Central memory CD8-positive, alpha-beta T cell (primary cell): ENCODE data around the gene PGAP3.

Experiments used
- ATAC-seq: fragments of 150-1000 bp; cut with Tn5 transposase; replicated peaks from 2 replicates; pipeline ENCODE4 v1.10.0; 2022; ENCODE audit warnings: mild to moderate bottlenecking, moderate FRiP score, moderate number of reproducible peaks; ENCODE audit not compliant: poor library complexity, severe bottlenecking; ENCODE audit errors: extremely low read depth
- DNase-seq, 2 donors: peaks; one replicate each; pipeline ENCODE4 v3.0.0; 2021; ENCODE audit warnings: low spot score in 2 of 2
- H3K27ac Mint-ChIP-seq: one replicate; pipeline ENCODE4 v1.8.0; 2022; ENCODE audit warnings: low read depth, mild to moderate bottlenecking, moderate library complexity, mixed read lengths
- H3K27me3 Mint-ChIP-seq: one replicate; pipeline ENCODE4 v1.8.0; 2022; ENCODE audit warnings: mixed read lengths
- H3K36me3 Mint-ChIP-seq: one replicate; pipeline ENCODE4 v1.8.0; 2022; ENCODE audit warnings: mild to moderate bottlenecking, moderate library complexity, mixed read lengths; ENCODE audit not compliant: insufficient read depth
- H3K4me1 Mint-ChIP-seq: one replicate; pipeline ENCODE4 v1.8.0; 2022; ENCODE audit warnings: mixed read lengths
- H3K4me3 Mint-ChIP-seq: one replicate; pipeline ENCODE4 v1.8.0; 2022; ENCODE audit warnings: mild to moderate bottlenecking, moderate library complexity, mixed read lengths
- H3K9me3 Mint-ChIP-seq: one replicate; pipeline ENCODE4 v1.8.0; 2022; ENCODE audit warnings: mixed read lengths

The PGAP3 gene

GRCh38 chr17:39661744-39662541 is 25.9 kb downstream of the PGAP3 start:
- no peaks in the 10 kb centered on the region for H3K9me3 Mint-ChIP-seq
- no peak overlapping the region for H3K27ac Mint-ChIP-seq
- ATAC-seq (no peak), DNase-seq (no peak)
- peaks cover 7% of the 10 kb centered on the region for H3K4me1 Mint-ChIP-seq
- H3K36me3 Mint-ChIP-seq, result peaks cover 14% of the 10 kb centered on the region
- no peak overlapping the region for H3K4me3 Mint-ChIP-seq
- no peaks in the 10 kb centered on the region for H3K27me3 Mint-ChIP-seq

DNA sequence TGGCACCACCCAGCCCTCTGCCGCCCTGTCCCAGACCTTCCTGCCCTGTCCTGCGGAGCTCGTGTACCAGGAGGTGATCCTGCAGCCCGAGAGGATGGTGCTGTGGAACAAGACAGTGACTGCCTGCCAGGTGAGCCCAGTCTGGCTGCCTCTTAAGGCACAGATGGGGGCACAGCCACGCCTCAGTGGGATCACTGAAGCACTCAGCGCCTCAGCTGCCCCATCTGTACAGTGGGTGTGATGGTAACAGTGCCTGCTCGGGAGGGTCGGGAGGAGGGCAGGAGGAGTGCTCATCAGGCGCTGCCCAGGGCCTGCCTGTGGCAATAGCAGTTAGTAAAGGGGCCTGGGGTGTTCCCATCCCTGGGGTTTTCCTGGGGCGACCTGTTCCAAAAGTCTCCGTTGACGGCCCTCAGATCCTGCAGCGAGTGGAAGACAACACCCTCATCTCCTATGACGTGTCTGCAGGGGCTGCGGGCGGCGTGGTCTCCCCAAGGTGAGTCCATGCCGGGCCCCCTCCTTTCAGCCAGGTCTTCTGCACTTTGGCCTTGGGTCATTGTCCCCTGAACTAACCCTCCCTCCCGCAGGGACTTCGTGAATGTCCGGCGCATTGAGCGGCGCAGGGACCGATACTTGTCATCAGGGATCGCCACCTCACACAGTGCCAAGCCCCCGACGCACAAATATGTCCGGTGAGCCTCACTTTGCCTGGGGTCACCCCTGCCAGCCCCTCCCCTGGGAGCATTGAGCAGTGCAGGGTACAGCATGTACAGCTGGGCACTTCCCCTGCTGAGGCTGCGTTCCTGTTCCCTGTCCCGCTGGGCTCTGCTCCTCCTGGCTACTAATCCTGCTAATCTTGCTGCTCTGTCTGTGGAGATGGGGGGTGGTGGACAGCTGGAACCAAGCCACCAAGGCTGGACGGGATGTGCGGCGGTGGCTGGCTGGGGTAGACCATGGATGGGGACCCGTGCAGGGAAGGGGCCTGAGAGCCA is 27.2 kb downstream of the PGAP3 start:
- no peak overlapping the region for H3K27ac Mint-ChIP-seq
- no peak overlapping the region for H3K4me3 Mint-ChIP-seq
- peaks cover 16% of the 10 kb centered on the region for H3K36me3 Mint-ChIP-seq

DNA sequence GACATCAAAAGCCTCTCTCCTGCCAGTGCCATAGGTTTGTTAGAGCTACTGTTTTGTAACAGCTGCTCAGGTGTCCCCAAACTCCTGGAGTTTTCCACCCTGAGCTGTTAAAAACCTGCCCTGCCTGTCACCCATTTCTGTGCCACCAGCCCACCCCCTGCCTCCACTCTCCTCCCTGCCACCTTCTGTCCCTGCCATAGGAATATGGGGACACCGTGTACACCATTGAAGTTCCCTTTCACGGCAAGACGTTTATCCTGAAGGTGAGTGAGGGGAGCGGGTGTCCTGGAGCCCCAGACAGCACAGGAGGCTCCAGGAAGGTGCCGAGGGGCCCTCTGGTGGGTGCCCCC is 27.9 kb downstream of the PGAP3 start:
- H3K27me3 Mint-ChIP-seq, result no peaks in the 10 kb centered on the region
- DNase-seq (no peak), ATAC-seq (no peak)
- H3K4me1 Mint-ChIP-seq, result peaks cover 5% of the 10 kb centered on the region
- no peak overlapping the region for H3K27ac Mint-ChIP-seq
- H3K9me3 Mint-ChIP-seq, result no peaks in the 10 kb centered on the region
- peaks cover 16% of the 10 kb centered on the region for H3K36me3 Mint-ChIP-seq
- peak overlapping the region; percentile 9 for H3K4me3 Mint-ChIP-seq

More for the DNA sequence above, 27.2 kb downstream of the PGAP3 start:
- DNase-seq (no peak), ATAC-seq (no peak)
- peaks cover 5% of the 10 kb centered on the region for H3K4me1 Mint-ChIP-seq
- no peaks in the 10 kb centered on the region for H3K9me3 Mint-ChIP-seq
- H3K27me3 Mint-ChIP-seq, result no peaks in the 10 kb centered on the region

DNA sequence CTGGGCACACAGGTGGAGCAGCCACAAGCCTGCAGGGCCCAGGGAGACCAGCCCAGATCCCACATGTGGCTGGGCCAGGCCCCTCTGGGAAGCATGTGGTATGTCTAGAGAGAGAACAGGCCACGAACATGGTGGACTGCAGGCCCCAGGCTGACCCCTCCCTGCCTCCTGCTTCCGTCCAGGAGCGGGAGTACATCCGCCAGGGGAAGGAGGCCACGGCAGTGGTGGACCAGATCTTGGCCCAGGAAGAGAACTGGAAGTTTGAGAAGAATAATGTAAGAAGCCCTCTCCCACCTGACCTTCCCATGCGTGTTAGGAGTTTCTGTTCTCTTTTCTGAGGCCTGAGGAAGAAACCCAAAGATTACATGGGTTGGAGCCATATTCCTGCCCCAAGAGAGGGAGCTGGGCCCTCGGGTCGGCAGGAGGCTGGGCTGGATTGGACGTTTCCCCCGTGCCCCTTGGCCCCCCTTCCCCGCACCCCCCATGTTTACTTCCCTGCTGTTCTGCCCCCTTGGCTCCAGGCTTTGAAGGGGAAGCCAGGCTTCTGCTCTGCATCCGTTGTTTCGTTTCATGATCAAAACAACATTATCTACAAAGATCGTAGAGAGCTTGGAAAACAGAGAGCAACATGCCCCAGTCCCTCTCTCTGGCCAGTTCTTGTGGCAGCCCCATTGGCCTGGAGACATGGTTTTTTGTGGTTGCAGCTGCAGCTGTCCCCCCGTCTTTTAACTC is 28.4 kb downstream of the PGAP3 start:
- peak overlapping the region; percentile 9 for H3K4me3 Mint-ChIP-seq
- no peaks in the 10 kb centered on the region for H3K9me3 Mint-ChIP-seq
- no peak for DNase-seq
- peaks cover 5% of the 10 kb centered on the region for H3K4me1 Mint-ChIP-seq
- H3K36me3 Mint-ChIP-seq, result peaks cover 16% of the 10 kb centered on the region
- no peaks in the 10 kb centered on the region for H3K27me3 Mint-ChIP-seq
- no peak for ATAC-seq
- H3K27ac Mint-ChIP-seq, result no peak overlapping the region

- Mint-ChIP-seq H3K4me3 (no peak overlapping the region), H3K9me3 (no peaks in the 10 kb centered on the region), H3K36me3 (peaks cover 20% of the 10 kb centered on the region), H3K4me1 (peaks cover 1% of the 10 kb centered on the region), H3K27ac (no peak overlapping the region), H3K27me3 (no peaks in the 10 kb centered on the region)
- no peak for ATAC-seq
- no peak for DNase-seq
Measured at GRCh38 chr17:39658760-39659159, 29.1 kb downstream of the PGAP3 start.

- no peak for ATAC-seq
- Mint-ChIP-seq H3K27ac (no peak overlapping the region), H3K4me1 (no peaks in the 10 kb centered on the region), H3K27me3 (no peaks in the 10 kb centered on the region), H3K36me3 (peaks cover 21% of the 10 kb centered on the region), H3K9me3 (no peaks in the 10 kb centered on the region), H3K4me3 (no peak overlapping the region)
- DNase-seq, result no peak
Measured at GRCh38 chr17:39658346-39658745, 29.5 kb downstream of the PGAP3 start.

DNA sequence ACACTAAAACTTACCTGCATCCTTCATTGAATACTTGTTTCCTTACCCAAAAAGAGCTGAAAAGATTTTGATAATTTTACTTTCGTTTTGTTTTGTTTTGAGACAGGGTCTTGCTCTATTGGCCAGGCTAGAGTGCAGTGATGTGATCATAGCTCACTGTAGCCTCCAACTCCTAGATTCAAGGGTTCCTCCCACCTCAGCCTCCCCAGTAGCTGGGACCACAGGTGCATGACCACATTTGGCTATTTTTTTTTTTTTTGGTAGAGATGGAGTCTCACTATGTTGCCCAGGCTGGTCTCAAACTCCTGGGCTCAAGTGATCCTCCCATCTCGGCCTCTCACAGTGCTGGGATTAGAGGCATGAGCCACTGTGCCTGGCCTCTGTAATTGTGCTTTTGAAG is 32.8 kb downstream of the PGAP3 start:
- peaks cover 19% of the 10 kb centered on the region for H3K36me3 Mint-ChIP-seq
- no peak for DNase-seq
- H3K4me1 Mint-ChIP-seq, result peaks cover 26% of the 10 kb centered on the region
- no peak overlapping the region for H3K4me3 Mint-ChIP-seq
- no peak overlapping the region for H3K27ac Mint-ChIP-seq
- no peaks in the 10 kb centered on the region for H3K27me3 Mint-ChIP-seq
- no peaks in the 10 kb centered on the region for H3K9me3 Mint-ChIP-seq
- no peak for ATAC-seq

- Mint-ChIP-seq H3K36me3 (peaks cover 18% of the 10 kb centered on the region), H3K4me1 (peaks cover 34% of the 10 kb centered on the region), H3K9me3 (no peaks in the 10 kb centered on the region), H3K4me3 (no peak overlapping the region), H3K27ac (peak overlapping the region; percentile 87), H3K27me3 (no peaks in the 10 kb centered on the region)
- ATAC-seq (peak; percentile 78), DNase-seq (peak; percentile 68 to 79)
Measured at GRCh38 chr17:39653662-39654331, 34.1 kb downstream of the PGAP3 start.

DNA sequence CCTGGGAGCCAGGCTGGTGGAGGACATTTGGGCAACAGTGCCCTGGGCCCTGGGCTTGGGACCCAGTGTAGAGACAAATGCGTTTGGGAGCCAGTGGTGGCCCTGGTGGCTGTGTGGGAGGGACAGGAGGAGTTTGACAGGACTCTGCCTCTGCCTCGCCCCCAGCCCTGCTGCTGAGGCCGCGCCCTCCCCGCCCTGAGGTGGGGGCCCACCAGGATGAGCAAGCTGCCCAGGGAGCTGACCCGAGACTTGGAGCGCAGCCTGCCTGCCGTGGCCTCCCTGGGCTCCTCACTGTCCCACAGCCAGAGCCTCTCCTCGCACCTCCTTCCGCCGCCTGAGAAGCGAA is 34.6 kb downstream of the PGAP3 start:
- Mint-ChIP-seq H3K36me3 (peaks cover 18% of the 10 kb centered on the region), H3K9me3 (no peaks in the 10 kb centered on the region), H3K4me1 (peaks cover 39% of the 10 kb centered on the region), H3K27me3 (no peaks in the 10 kb centered on the region), H3K4me3 (no peak overlapping the region), H3K27ac (peak overlapping the region; percentile 87)
- ATAC-seq, result no peak
- DNase-seq, result no peak

- no peak for ATAC-seq
- Mint-ChIP-seq H3K36me3 (peaks cover 19% of the 10 kb centered on the region), H3K4me1 (peaks cover 39% of the 10 kb centered on the region), H3K27me3 (no peaks in the 10 kb centered on the region), H3K9me3 (no peaks in the 10 kb centered on the region), H3K4me3 (no peak overlapping the region), H3K27ac (peak overlapping the region; percentile 80)
- DNase-seq, result no peak
Measured at GRCh38 chr17:39652587-39653315, 35.1 kb downstream of the PGAP3 start.

DNA sequence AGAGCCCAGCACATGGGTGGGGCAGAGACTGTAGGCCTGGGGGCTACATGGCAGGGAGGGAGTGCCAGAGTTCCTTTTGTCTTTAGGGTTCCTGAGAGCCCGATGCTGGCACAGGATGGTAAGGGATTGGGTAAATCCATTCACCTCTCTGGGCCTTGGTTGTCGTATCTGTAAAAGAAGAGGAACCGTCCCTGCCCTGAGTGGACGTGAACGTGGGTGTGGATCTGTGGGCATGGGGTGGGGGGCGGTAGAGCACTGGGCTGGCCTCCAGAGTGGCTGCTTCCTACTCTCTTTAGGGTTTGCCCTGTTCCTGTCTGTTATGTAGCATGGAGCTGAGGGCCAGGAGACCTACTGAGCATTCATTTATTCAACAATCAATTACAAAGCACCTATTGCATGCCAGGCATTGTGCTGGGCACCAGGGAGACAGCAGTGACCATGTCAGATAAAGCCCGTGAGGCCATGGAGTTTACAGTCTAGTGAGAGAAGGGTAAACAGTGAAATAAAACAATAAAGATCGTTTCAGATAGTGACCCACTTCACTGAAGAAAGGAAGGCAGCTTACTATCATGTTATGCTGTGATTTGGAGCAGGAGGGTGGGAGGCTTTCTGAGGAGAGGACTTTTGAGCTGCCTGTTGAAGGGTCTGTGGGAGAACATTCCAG is 35.8 kb downstream of the PGAP3 start:
- DNase-seq, result no peak
- Mint-ChIP-seq H3K27me3 (no peaks in the 10 kb centered on the region), H3K9me3 (no peaks in the 10 kb centered on the region), H3K4me1 (peaks cover 39% of the 10 kb centered on the region), H3K36me3 (peaks cover 17% of the 10 kb centered on the region), H3K27ac (peak overlapping the region; percentile 80), H3K4me3 (no peak overlapping the region)
- ATAC-seq, result no peak
